Thymus (tissue), 11 donors: ENCODE results near the gene GMCL2. TPM values are rescaled to one million over a fixed set of nuclear protein-coding genes. Genes with fewer than 3 reads are reported as not detected.

Experiments
- DNase-seq, 9 donors: peaks; one replicate each; pipeline ENCODE4 v3.0.0-alpha.2; 2013; ENCODE audit warnings: low spot score in 9 of 9, low read depth in 6 of 9, missing footprints in 1 of 9
- H3K27ac ChIP-seq, 2 donors: one replicate each; pipeline ENCODE4 v1.5.1; 2013; ENCODE audit warnings: control low read depth in 1 of 2, low read depth in 1 of 2, low read length in 1 of 2, mild to moderate bottlenecking in 1 of 2, moderate library complexity in 1 of 2
- H3K27me3 ChIP-seq, 2 donors: one replicate each; pipeline ENCODE4 v1.5.1; 2013; ENCODE audit warnings: low read length in 1 of 2; ENCODE audit not compliant: control insufficient read depth in 2 of 2, insufficient read depth in 1 of 2
- H3K36me3 ChIP-seq, 2 donors: one replicate each; pipeline ENCODE4 v1.5.1; 2013; ENCODE audit warnings: low read length in 1 of 2, mild to moderate bottlenecking in 1 of 2, moderate library complexity in 1 of 2; ENCODE audit not compliant: control insufficient read depth in 2 of 2, insufficient read depth in 2 of 2
- H3K4me1 ChIP-seq, 2 donors: one replicate each; pipeline ENCODE4 v1.5.1; 2013; ENCODE audit warnings: low read length in 2 of 2; ENCODE audit not compliant: control insufficient read depth in 2 of 2, insufficient read depth in 2 of 2
- H3K4me3 ChIP-seq, 2 donors: one replicate each; pipeline ENCODE4 v1.5.1; 2013; ENCODE audit warnings: low read length in 2 of 2, control low read depth in 1 of 2, mild to moderate bottlenecking in 1 of 2
- H3K9me3 ChIP-seq, 2 donors: one replicate each; pipeline ENCODE4 v1.5.1; 2013; ENCODE audit warnings: low read length in 1 of 2, mild to moderate bottlenecking in 1 of 2; ENCODE audit not compliant: control insufficient read depth in 2 of 2, insufficient read depth in 1 of 2
- WGBS: extraction: QIAGEN DNeasy Blood & Tissue Kit; methylation state at CpG from one replicate; pipeline ENCODE4 v1.1.7; 2013; 5-methylcytosine and 5-hydroxymethylcytosine counted together
- polyA plus RNA-seq: library from polyadenylated mRNA; stranded (reverse); fragments of 200-250 nt; gene quantifications from one replicate; pipeline ENCODE4 v1.2.3, GENCODE V29; 2013
- total RNA-seq: library from RNA; stranded (reverse); fragments of 120-200 nt; gene quantifications from one replicate; pipeline ENCODE4 v1.2.4, GENCODE V29; 2013
- donor health status: healthy.

GMCL2 gene
- total and polyA plus RNA-seq, 2 donors, result under 0.01 TPM

- Histone ChIP-seq H3K27ac (no peak overlapping the region), H3K36me3 (peaks cover 61 to 71% of the 10 kb centered on the region in 2 donors), H3K9me3 (no peaks in the 10 kb centered on the region), H3K4me3 (no peak overlapping the region), H3K27me3 (no peaks in the 10 kb centered on the region), H3K4me1 (peaks cover 9 to 16% of the 10 kb centered on the region in 2 donors)
- no peak for DNase-seq
- WGBS, result 92% methylated on average over 11 of the region's 11 CpGs
Measured at GRCh38 chr5:178149199-178149932, 37.8 kb downstream of the GMCL2 start.

- no peak for DNase-seq
- Histone ChIP-seq H3K27me3 (no peaks in the 10 kb centered on the region), H3K36me3 (peaks cover 80 to 91% of the 10 kb centered on the region in 2 donors), H3K4me3 (no peak overlapping the region), H3K4me1 (peaks cover under 1 to 3% of the 10 kb centered on the region in 2 donors), H3K9me3 (no peaks in the 10 kb centered on the region), H3K27ac (no peak overlapping the region)
- 94% methylated on average over 15 of the region's 15 CpGs for WGBS
Measured at GRCh38 chr5:178147406-178147805, 39.8 kb downstream of the GMCL2 start.

- Histone ChIP-seq H3K4me3 (no peak overlapping the region), H3K27me3 (no peaks in the 10 kb centered on the region), H3K27ac (no peak overlapping the region), H3K36me3 (peaks cover 86 to 95% of the 10 kb centered on the region in 2 donors), H3K9me3 (no peaks in the 10 kb centered on the region), H3K4me1 (no peaks in the 10 kb centered on the region)
- peak in 6 of 9 donors; percentile 40 to 74 (median 56) for DNase-seq
- WGBS, result 75% methylated on average over 14 of the region's 14 CpGs
Measured at GRCh38 chr5:178145965-178146820, 41.0 kb downstream of the GMCL2 start.

GRCh38 chr5:178143901-178144300 is 43.3 kb downstream of the GMCL2 start:
- H3K9me3 ChIP-seq, result no peaks in the 10 kb centered on the region
- peaks cover 73 to 89% of the 10 kb centered on the region in 2 donors for H3K36me3 ChIP-seq
- H3K27ac ChIP-seq, result no peak overlapping the region
- 96% methylated on average over 10 of the region's 10 CpGs for WGBS
- H3K27me3 ChIP-seq, result no peaks in the 10 kb centered on the region
- DNase-seq, result no peak
- no peak overlapping the region for H3K4me3 ChIP-seq
- no peaks in the 10 kb centered on the region for H3K4me1 ChIP-seq

GRCh38 chr5:178143246-178143645 is 43.9 kb downstream of the GMCL2 start:
- Histone ChIP-seq H3K27ac (no peak overlapping the region), H3K36me3 (peaks cover 67 to 83% of the 10 kb centered on the region in 2 donors)

GRCh38 chr5:178142642-178143041 is 44.5 kb downstream of the GMCL2 start:
- no peak overlapping the region for H3K27ac ChIP-seq
- H3K27me3 ChIP-seq, result no peaks in the 10 kb centered on the region
- H3K9me3 ChIP-seq, result no peaks in the 10 kb centered on the region
- DNase-seq, result no peak
- H3K4me1 ChIP-seq, result no peaks in the 10 kb centered on the region
- WGBS, result 98% methylated on average over 20 of the region's 20 CpGs
- H3K36me3 ChIP-seq, result peaks cover 67 to 83% of the 10 kb centered on the region in 2 donors
- no peak overlapping the region for H3K4me3 ChIP-seq

More at GRCh38 chr5:178143246-178143645, 43.9 kb downstream of the GMCL2 start:
- no peaks in the 10 kb centered on the region for H3K9me3 ChIP-seq
- H3K27me3 ChIP-seq, result no peaks in the 10 kb centered on the region
- no peak overlapping the region for H3K4me3 ChIP-seq
- WGBS, result 96% methylated on average over 6 of the region's 6 CpGs
- H3K4me1 ChIP-seq, result no peaks in the 10 kb centered on the region
- no peak for DNase-seq

- DNase-seq, result no peak
- Histone ChIP-seq H3K4me3 (no peak overlapping the region), H3K36me3 (peaks cover 66 to 81% of the 10 kb centered on the region in 2 donors), H3K4me1 (no peaks in the 10 kb centered on the region), H3K9me3 (no peaks in the 10 kb centered on the region), H3K27me3 (no peaks in the 10 kb centered on the region), H3K27ac (no peak overlapping the region)
- 99% methylated on average over 4 of the region's 4 CpGs for WGBS
Measured at GRCh38 chr5:178141550-178141949, 45.6 kb downstream of the GMCL2 start.

- Histone ChIP-seq H3K9me3 (no peaks in the 10 kb centered on the region), H3K36me3 (peaks cover 54 to 68% of the 10 kb centered on the region in 2 donors), H3K4me1 (no peaks in the 10 kb centered on the region), H3K4me3 (no peak overlapping the region), H3K27ac (no peak overlapping the region), H3K27me3 (no peaks in the 10 kb centered on the region)
- no peak for DNase-seq
- 98% methylated on average over 12 of the region's 12 CpGs for WGBS
Measured at GRCh38 chr5:178137991-178138390, 49.2 kb downstream of the GMCL2 start.

- 97% methylated on average over 10 of the region's 10 CpGs for WGBS
- Histone ChIP-seq H3K27me3 (no peaks in the 10 kb centered on the region), H3K36me3 (peaks cover 45 to 58% of the 10 kb centered on the region in 2 donors), H3K4me3 (no peak overlapping the region), H3K9me3 (no peaks in the 10 kb centered on the region), H3K4me1 (no peaks in the 10 kb centered on the region), H3K27ac (no peak overlapping the region)
- no peak for DNase-seq
Measured at GRCh38 chr5:178136990-178137389, 50.2 kb downstream of the GMCL2 start.
